Head of caudate nucleus (tissue), 42 donors: Measurements from ENCODE around the gene DAPP1.
"Not testable (repeated sequence)": the region's sequence is repeated elsewhere in the genome, so short reads cannot be mapped to it uniquely, and the experiment has no call there.

ENCODE experiments used
- DNase-seq, 42 donors: peaks; one replicate each; pipeline versions ENCODE4 v3.0.0 to v3.0.0-alpha.2; 2020 to 2021; ENCODE audit warnings: mixed read lengths in 7 of 42
- intact Hi-C: fragments of 100-400 bp; cut with DNase I; formaldehyde crosslinking; loops from one replicate; pipeline ENCODE4 v1.15.0; 2022

DAPP1 gene

GRCh38 chr4:99816545-99817308 lies at the start of gene DAPP1:
Gene DAPP1 (plus strand): TSS chr4:99816827. CDS start chr4:99816914, 87 bp downstream.
- intact Hi-C loops, result no loop called here
- peak in 29 of 42 donors; percentile 3 to 49 (median 20) for DNase-seq

DNA sequence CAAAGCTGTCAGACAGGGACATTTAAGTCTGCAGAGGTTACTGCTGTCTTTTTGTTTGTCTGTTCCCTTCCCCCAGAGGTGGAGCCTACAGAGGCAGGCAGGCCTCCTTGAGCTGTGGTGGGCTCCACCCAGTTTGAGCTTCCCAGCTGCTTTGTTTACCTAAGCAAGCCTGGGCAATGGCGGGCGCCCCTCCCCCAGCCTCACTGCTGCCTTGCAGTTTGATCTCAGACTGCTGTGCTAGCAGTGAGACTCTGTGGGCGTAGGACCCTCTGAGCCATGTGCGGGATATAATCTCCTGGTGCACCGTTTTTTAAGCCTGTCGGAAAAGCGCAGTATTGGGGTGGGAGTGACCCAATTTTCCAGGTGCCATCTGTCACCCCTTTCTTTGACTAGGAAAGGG lies 45.8 kb upstream of the DAPP1 start:
- DNase-seq, intact Hi-C loops: not testable (repeated sequence)

- intact Hi-C loops, result no loop called here
- DNase-seq, result no peak
Observed at GRCh38 chr4:99783940-99784339, 32.7 kb upstream of the DAPP1 start.

GRCh38 chr4:99784842-99785241 lies 31.8 kb upstream of the DAPP1 start:
- intact Hi-C loops, result no loop called here
- no peak for DNase-seq

DNA sequence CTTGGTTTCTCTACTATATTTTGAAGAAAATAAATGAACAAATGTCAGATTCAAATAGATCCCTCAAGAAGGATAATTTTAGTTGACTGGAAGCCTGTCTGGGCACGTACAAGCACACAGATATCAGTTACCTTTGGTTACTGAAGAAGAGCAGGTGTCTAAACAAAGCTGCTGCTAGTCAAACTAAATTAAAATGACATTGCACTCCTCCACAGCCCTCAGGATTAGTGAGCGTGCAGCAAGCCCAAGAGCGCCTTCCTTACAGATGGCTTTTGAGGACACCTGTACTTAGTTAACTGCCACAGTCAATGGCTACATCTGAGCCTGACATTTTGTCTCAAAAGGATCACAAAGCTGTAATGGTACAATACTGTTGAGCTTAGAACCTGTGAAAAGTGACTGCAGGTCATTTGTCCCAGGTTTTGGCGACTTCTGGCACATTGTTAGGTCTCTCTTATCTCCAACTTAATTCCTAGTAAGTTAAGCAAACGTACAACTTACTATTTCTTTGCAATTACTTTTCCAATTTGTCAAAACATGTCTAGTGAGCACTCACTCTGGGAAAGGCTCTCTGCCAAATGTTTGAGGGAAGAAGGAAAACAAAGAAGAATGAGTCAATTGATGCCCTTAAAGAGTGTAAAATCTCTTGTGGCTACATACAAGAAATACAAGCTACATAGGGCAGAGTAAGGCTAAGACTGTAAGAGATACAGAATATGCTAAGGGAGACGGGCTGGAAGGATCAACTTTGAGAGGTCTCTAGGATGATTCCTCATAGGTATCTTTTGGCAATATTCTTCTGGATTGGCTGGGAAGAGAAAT lies 25.6 kb upstream of the DAPP1 start:
- DNase-seq, result no peak
- intact Hi-C loops, result no loop called here

DNA sequence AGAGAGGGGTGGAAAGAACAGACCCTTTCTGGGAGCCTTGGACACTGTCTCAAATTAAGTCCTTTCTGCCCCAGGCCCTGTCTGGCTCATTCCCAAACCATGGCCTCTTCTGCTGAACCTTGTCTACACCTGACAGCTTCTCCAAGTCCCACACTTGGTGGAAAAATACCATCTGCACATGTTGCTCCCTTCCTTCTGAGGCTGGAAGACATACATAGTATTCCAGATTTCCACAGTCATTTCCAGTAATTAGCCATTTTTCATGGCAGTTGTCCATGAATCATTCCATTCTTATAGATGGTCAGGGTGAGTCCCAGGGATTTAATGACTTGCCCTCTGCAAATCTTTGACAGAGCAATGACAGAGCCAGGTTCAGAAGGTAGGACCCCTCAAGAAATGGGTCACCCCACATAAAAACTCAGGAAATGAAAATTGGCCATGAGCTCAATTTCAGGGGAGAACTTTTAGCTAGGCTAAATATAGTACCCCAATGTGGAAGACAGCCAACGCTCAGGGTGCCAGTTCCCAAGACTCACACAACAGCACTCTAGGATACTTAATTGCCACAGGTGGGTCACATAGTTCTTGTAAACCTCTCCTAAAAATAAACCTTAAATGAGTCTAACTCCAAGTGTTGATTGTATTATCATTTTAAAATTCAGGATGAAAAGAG lies 16.2 kb upstream of the DAPP1 start:
- intact Hi-C loops, result no loop called here

GRCh38 chr4:99801005-99801699 lies 15.5 kb upstream of the DAPP1 start:
- DNase-seq, result no peak
- intact Hi-C loops, result no loop called here

More for the DNA sequence above, 16.2 kb upstream of the DAPP1 start:
- no peak for DNase-seq

GRCh38 chr4:99803566-99804101 lies 13.0 kb upstream of the DAPP1 start:
- intact Hi-C loops, result no loop called here
- DNase-seq, result no peak

- no peak for DNase-seq
- intact Hi-C loops, result no loop called here
Observed at GRCh38 chr4:99806545-99806944, 10.1 kb upstream of the DAPP1 start.

- intact Hi-C loops, result no loop called here
- DNase-seq, result peak in 3 of 42 donors; percentile 11 to 29 (median 15)
Observed at GRCh38 chr4:99807666-99808065, 9.0 kb upstream of the DAPP1 start.

DNA sequence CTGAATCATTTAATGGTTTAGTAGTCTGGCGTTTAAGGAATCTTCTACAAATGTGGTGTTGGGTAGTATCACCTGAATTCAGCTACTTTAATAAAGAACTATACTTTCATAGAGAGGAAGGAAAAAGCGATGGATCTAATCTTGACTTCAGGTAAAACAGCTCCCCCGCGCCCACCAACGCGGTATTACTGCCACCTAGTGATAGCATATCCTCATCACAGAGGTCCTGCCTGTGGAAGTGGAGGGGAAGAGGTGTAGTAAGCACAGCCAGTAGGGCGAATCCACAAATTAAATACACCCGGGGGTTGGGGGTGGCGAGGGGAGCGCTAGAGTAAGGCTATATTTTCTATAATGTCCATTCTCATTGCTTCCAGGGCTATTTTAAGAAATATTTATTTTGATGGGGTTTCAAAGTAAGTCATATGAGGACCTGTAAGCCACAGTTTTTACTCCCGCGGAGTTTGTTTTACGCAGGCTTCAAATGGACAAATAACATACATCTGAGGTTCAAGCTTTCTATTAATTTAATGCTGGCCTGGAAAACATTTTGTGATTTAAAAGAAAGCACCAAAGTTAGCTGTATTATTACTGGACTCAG lies 8.3 kb upstream of the DAPP1 start:
- DNase-seq, result peak; percentile 30 to 82 (median 62)
- intact Hi-C loops, result no loop called here

DNA sequence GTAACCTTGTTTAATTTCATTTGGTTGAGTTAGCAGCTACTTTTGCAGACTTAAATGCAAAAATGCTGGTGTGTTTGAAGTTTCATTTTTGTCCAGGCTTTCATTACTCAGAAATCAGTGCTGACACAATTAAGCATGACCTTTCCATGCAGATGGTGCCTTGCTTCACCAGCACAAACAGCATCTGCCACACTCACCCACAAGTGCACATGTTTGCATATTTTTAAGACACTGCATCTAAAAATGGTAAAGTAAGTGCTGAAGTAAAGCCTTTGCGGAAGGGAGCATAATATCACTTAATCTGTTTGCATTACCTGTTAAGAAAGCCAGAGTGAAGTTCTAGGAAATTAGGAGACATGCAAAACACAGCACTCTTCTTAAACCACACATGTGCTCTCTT lies 7.3 kb upstream of the DAPP1 start:
- DNase-seq, result no peak

GRCh38 chr4:99810536-99810935 lies 6.1 kb upstream of the DAPP1 start:
- intact Hi-C loops, result no loop called here
- DNase-seq, result no peak

More for the DNA sequence above, 7.3 kb upstream of the DAPP1 start:
- intact Hi-C loops, result no loop called here

DNA sequence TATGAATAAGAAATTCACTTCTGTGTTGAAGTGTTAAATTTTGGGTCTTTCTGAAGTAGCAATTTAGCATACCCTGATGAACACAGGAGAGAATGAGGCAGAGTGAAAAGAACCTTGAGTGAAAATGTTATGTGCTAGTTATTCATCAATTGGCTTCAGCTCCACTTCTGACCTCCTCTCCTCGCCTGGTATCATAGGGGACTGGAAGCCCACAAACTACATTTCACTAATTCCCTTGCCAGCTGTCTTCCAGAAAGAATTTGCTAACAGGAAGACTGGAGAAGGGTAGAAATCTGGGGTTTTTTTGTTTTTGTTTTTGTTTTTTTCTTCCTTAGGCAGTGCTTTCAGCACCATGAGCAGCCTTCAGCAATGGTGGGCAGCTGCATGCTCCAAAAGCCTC lies 5.5 kb upstream of the DAPP1 start:
- no peak for DNase-seq
- intact Hi-C loops, result no loop called here

- intact Hi-C loops, result no loop called here
- DNase-seq, result peak in 1 of 42 donors; percentile 20
Observed at GRCh38 chr4:99811850-99812249, 4.8 kb upstream of the DAPP1 start.

DNA sequence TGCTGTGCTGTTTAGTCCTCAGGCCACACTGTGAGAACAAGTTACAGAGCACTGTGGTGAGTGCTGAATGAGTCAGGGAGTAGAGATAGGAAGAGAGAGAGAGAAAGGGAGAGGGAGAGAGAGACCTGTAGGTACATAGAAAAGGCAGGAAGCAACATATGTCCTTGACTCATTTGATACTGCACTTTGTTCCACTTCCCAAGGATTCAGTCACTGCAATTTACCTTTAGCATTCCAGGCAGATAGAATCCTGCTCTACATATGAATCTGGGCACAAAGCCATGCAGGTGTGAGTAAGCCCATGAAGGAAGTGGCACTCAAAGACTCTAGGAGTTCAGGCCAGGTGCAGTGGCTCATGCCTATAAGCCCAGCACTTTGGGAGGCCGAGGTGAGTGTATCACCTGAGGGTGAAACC lies 1.0 kb upstream of the DAPP1 start:
- DNase-seq, result no peak
- intact Hi-C loops, result no loop called here

DNA sequence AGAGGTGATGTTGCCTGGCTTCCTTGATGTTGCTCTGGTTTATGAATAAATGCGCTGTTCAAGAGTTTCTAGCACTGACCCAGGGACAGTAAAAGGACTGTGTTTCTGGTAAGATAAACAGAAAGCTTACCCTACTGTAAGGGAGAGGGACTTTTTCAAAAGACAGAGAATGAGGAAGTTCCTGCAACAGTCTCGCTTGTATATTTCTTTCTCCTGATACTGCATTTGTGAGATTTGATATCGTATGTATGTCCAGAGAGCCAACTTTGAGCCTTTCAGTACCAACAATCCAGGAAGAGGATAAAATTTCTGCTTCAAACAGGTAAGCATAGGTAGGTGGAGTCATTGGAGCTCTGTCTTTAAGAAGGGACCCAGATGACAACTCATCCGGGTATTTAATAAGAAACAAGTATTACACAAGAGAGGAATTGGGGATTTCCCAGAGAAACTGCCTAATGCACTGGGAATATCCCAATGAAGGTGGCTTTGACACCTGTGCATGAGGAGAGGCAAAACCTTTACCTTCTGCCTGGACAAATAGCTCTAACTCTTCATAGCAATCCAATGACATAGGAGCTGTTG lies 773 bp downstream of the DAPP1 start:
- no peak for DNase-seq
- intact Hi-C loops, result no loop called here

- no peak for DNase-seq
- intact Hi-C loops, result no loop called here
Observed at GRCh38 chr4:99818661-99819060, 2.0 kb downstream of the DAPP1 start.
